Measurements from ENCODE around the gene GPC5.
A peak's percentile ranks its signal among the peaks of the same experiment; 100 is the strongest.

GPC5 gene

GRCh38 chr13:91710733-91711132 is 312.3 kb downstream of the GPC5 start:
- no peak for DNase-seq (ENCODE audit: low read depth in 2 of 2)

DNA sequence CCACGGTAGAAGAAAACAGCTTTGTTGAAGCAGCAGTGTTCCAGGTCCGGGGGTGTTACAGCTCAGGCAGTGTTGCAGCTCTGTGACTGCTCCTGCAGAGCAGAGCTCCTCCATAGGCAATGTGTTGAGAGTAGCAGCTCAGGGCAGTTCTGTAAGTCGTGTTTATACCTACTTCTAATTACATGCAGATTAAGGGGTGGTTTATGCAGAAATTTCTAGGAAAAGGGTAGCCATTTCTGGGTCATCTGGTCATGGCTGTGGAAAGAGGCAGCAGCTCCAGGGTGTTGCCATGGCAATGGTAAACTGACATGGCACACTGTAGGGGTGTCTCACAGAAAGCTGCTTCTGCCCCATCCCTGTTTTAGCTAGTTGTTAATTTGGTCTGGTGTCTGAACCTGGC is 316.4 kb downstream of the GPC5 start:
- DNase-seq (ENCODE audit: low read depth in 2 of 2): no peak

DNA sequence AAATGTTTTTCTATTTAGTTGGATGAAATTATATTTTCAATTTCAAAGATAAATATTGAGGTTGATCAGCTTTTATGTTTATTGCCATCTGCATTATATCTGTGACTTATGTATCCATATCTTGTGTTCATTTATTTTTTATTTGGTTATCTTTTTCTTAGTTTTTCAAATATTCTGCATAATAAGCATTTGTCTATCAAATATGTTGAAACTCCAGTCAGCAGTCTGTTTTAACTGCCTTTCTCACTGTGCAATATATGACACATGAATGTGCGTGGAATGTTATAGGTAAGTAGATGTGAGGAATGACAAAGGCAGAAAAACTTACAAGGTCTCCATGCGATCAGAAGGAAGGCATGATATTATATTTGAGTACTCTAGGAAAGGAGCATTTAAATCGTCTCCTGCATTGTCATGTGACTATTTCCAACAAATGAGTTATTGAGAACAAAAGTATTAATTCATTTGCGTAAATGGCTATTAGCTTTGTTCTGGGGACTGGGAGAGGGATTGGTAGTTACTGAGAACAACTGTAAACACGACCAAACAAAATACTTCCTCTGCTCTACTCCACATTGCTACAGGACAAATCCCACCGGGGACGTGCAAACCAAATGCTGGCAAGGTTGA is 318.1 kb downstream of the GPC5 start:
- no peak for DNase-seq (ENCODE audit: low read depth in 2 of 2)

GRCh38 chr13:91719033-91719432 is 320.6 kb downstream of the GPC5 start:
- no peak for DNase-seq (ENCODE audit: low read depth in 2 of 2)

GRCh38 chr13:91721413-91721812 is 323.0 kb downstream of the GPC5 start:
- no peak for DNase-seq (ENCODE audit: low read depth in 2 of 2)

DNA sequence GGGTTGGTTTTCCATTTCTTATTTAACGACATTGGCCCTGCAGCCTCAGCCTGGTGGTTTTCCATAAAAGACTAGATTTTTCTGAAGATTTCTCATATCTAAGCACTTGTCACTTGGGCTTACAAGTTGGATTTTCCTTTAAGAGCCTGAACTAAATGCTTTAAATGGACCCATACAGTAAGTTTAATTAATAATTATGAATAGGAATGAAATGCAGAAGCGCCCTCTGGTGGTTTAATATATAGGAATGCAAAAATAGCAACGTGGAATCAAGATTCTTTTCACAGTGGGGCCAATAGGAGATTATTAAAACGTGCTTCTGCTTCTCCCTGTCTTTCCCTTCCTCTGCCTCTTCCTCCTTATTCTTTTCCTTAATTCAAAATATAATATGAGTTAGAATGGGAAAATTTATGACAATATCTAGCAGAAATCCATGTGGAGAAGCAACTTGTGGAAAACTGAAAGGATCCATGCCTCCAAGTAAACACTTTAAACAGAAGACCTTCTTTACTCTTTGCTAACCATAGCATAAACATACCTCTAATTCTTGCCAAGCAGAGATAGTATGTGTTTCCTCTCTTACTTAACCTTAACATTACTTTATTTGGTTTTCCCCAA is 324.0 kb downstream of the GPC5 start:
- DNase-seq (ENCODE audit: low read depth in 2 of 2): peak; percentile 13 to 14

DNA sequence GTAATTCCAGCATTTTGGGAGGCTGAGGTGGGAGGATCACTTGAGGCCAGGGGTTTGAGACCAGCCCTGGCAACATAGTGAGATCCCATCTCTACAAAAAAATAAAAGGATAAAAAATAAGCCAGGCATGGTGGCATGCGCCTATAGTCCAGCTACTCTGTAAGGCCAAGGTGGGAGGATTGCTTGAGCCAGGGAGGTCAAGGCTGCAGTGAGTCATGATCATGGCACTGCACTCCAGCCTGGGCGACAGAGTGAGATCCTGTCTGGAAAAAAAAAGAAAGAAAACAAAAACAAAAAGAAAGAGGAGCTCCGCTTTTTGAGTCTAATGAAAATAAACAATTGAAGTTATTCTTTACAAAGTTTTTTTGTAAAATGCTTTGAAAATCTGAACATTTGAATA is 326.2 kb downstream of the GPC5 start:
- no peak for DNase-seq (ENCODE audit: low read depth in 2 of 2)

GRCh38 chr13:91725646-91726045 is 327.2 kb downstream of the GPC5 start:
- DNase-seq (ENCODE audit: low read depth in 2 of 2): no peak

DNA sequence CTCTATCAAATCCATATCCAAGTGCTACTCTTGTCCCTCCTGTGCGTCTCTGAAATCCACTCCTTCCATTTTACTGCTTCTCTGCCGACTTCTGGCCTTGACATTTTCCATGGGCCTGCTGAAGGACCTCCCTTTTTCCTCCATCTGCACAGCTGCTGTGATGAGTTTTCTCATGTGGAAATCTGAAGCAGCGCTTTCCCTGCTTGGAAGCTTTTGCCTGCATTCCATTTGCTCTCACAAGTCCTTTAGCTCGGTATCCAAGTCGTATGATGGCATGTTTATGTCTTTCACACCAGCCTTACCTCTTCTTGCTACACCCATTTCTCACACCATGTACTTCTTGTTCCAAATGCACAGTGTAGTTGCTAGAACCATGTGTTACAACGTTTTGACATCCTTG is 328.2 kb downstream of the GPC5 start:
- no peak for DNase-seq (ENCODE audit: low read depth in 2 of 2)

- no peak for DNase-seq (ENCODE audit: low read depth in 2 of 2)
Observed at GRCh38 chr13:91729859-91730258, 331.4 kb downstream of the GPC5 start.

GRCh38 chr13:91739751-91740150 is 341.3 kb downstream of the GPC5 start:
- DNase-seq (ENCODE audit: low read depth in 2 of 2): no peak

DNA sequence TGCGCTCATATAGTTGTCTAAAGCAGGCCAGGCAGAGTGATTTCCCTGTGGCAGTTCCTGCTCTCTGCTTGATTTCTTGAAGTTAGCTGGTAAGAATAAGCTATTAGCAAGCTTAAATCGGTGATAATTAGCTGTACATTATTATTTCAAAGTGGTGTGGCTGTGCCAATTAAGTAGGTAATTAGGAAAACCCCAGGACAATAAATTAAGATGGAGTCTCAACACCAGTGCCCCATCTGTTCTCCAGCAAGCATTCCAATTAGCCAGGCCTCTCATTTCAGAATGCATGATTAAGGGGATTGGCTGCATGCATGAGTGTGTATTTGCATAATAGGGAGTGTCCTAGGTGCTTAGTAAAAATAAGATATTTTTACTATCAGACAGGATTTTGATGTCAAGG is 342.3 kb downstream of the GPC5 start:
- DNase-seq (ENCODE audit: low read depth in 2 of 2): no peak

GRCh38 chr13:91741925-91742324 is 343.5 kb downstream of the GPC5 start:
- DNase-seq (ENCODE audit: low read depth in 2 of 2): no peak

GRCh38 chr13:91744284-91744683 is 345.9 kb downstream of the GPC5 start:
- no peak for DNase-seq (ENCODE audit: low read depth in 2 of 2)

GRCh38 chr13:91745967-91746366 is 347.5 kb downstream of the GPC5 start:
- no peak for DNase-seq (ENCODE audit: low read depth in 2 of 2)

DNA sequence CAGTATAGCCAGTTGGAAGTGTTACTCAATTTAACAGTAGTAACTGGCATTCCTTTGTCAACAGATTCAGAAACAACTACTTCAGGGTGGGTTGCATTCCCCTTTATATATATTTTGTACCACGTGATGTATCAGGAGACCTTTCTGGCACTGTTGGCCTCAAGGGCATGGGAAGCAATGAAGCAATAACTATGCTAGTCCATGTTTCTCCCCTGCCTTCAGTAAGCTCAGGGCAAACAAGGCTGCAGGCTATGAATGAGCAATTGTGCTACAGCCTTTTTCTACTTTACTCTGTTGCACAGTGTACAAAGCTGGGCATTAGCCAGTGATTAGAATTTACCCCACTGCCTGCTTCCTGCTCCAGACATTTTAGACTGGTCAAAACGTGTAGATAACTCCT is 348.8 kb downstream of the GPC5 start:
- no peak for DNase-seq (ENCODE audit: low read depth in 2 of 2)

GRCh38 chr13:91748416-91749089 is 350.1 kb downstream of the GPC5 start:
- DNase-seq (ENCODE audit: low read depth in 2 of 2): no peak

DNA sequence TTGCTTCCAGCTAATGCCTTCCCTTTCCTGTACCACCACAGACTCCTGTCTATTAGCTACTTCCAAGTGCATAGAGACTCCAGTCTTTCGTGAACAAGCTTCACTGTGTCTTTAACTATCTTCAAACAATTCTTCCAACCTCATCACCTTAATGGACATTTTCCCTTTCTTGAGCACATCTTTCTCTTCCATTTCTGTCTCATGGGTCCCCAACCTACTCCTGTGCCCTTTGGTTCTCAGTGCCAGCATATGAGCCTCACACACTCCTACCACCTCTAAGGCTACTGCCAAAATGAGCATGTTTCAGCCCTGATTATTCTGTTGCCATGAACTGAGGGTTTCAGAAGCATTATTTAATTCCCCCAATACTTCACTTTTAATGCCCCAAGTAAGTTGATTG is 360.3 kb downstream of the GPC5 start:
- no peak for DNase-seq (ENCODE audit: low read depth in 2 of 2)

DNA sequence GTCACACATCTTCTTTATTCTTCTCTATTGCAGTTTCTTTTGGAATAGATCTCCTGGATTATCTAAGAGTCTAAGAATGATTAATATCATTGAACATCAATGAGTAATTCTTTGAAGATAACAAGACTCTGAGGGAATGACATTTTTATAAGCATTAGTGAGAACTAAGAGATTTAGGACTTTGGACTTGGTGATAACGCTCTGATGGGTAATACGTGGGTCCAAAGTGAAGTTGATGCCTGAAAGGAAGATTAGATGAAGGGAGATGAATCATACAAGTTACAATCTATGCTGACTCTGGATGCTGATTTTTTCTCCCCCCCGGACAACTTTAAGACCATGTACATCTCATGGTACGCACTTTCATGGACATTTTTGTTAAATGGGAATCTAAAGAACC is 364.5 kb downstream of the GPC5 start:
- no peak for DNase-seq (ENCODE audit: low read depth in 2 of 2)

GRCh38 chr13:91764527-91764926 is 366.1 kb downstream of the GPC5 start:
- DNase-seq (ENCODE audit: low read depth in 2 of 2): no peak

DNA sequence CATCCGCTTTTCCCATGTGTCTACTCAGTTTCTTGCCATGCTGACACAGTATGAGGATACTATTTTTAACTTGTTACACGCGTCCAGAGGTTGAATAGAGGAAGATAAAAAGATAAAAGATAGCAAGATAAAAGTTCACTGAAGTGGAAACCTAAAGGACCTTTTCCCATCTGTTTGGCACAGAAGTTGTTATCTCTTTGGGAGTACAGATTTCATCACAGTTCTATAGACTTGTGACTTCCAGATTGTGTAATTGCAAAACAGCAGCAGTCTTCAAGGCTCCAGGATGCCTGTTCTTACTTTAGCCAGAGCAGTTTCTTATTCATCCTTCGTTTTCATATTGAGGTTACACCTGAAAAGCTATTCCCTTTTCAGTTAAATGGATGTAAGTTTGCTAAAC is 369.2 kb downstream of the GPC5 start:
- no peak for DNase-seq (ENCODE audit: low read depth in 2 of 2)

- DNase-seq (ENCODE audit: low read depth in 2 of 2): no peak
Observed at GRCh38 chr13:91768746-91769145, 370.3 kb downstream of the GPC5 start.

- DNase-seq (ENCODE audit: low read depth in 2 of 2): no peak
Observed at GRCh38 chr13:91771229-91771628, 372.8 kb downstream of the GPC5 start.

Measured in fibroblast of skin of left quadriceps (primary cell).